Measurements from ENCODE around the gene JAKMIP1.

Gene JAKMIP1

DNA sequence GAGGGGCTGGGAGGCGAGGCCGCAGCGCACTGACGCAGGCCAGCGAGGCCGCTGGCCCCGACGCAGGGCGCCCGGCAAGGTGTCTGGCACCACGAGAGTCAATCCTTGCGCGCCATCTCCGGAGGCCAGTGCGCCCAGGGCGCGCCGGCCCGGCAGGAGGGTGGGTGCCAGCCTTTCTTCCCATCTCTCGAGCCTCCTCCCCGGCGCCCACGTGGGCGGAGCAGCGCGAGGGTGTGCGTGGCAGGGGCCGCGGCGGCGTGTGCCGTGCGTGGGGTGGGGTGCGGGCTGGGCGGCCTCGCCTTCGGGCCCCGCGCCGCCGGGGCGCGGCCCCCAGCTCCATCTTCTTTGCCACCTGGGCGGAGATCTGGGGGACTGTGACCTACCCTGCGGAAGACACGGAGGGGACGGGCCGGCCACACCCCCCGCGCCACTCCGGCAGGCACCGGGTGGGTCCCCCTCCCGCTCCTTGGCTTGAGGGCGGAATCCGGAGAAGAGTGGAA lies 877 bp downstream of the JAKMIP1 start:
- FAIRE-seq = no peak

DNA sequence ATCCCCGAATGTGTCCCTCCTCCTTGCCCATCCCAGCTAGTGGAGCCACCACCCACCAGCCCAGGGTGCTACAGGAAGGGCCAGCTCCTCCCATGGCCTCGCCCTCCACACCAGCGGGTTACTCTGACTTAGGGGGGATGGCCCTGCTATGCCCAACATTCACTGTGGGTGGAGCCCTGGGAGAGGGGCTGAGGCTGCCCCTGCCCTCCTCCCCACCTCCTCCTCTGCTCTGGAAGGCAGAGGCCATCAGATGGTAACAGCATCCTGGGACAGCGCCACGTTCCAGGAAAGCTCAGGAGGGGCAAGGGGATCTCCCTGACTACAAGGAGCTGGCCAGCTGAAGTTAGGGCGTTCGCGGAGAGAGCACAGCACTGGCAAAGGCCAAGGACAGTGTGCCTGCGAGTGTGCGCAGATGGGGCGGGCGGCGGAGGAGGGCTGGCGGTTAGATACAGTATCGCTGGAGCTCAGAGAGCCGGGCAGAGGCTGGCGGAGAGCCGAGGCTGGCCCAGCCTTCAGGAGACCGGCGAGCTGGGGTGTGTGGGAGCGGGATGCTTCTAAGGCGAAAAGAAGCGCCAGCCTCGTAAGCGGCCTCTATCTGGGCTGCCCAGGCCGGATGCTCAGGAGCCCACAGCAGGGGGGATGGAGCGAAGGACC lies 1.5 kb downstream of the JAKMIP1 start:
- no peak for FAIRE-seq

DNA sequence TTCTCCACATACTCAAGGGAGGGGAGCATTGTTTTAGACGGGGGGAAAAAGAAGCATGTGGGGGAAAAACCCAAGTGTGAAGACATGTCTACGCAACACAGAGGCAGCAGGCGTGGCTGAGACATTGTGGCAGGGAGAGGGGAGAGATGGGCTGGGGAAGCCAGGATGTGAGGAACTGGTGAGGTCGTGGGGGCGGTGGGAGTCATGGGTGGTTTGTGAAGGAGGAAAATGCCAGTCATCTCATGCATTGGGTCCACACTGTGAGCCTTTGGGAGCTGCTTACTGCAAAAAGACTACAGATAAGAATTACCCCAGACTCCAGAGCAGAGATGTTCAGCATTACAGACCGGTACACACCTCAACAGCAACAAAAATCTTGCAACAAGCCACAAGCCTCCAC lies 2.1 kb downstream of the JAKMIP1 start:
- FAIRE-seq = no peak

DNA sequence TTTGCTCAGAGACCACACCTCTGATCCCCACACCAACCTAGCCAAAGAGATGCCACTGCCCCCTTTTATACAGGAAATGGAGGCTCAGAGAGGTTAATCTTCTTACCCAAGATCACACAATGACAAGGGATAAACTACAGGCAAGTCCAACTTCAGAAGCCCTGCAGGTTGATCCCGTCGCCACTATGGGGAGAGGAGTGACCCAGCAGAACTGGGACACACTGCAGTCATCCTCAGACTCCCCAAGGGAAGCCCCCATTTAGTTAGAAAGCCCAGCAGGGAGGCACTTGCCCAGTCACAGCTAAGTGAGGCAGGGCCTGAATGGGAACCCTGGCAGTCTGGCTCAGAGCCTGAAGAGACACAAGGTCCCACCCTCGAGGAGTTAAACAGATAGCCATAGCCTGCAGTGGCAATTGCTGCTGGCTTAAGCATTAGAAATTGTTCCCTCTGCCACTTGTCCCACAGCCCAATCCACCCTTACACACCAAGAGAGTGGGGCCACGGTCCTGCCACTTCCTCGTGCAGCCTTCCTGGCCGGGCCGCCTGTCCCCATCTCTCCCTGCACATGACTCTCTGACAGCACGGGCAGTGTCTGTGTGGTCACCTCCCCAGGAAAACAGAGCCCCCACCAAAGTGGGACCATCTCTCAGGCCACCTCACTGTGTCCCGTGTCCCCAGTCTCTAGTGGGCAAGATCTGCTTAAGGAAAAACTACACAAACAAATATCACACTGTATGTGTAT lies 2.7 kb downstream of the JAKMIP1 start:
- FAIRE-seq = no peak

DNA sequence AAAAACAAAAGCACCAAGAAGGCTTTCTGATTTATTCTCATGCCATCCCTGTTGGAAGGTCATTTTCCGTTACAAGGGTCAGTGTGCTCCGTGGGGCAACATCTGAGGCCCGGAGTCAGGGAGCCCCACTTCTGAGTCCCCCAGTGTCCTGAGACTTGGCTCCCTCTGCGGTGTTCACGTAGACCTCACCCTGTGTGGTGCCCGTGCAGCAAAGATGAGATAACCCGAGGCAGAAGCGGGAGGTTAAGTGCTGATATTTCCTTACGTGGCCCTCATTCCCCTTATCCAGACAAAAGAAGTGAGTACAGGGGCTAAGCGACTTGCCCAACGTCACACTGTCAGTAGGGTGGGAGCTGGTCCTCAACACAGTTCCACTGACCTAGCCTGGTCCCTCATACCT lies 3.5 kb downstream of the JAKMIP1 start:
- no peak for FAIRE-seq

DNA sequence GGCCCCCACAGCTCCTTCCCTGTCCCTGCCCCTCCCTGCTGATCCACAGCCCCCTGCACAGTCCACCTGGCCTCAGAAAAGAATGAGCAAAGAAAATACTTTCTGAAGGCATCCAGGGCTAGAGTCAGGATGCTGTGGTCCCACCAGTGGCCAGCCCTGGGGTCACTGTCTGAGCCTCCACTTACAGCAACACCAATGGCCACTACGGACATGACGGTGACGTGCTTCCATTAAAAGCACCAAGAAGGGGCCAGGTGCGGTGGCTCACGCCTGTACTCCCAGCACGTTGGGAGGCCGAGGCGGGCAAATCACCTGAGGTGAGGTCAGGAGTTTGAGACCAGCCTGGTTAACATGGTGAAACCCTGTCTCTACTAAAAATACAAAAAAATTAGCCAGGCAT lies 4.0 kb downstream of the JAKMIP1 start:
- no peak for FAIRE-seq

DNA sequence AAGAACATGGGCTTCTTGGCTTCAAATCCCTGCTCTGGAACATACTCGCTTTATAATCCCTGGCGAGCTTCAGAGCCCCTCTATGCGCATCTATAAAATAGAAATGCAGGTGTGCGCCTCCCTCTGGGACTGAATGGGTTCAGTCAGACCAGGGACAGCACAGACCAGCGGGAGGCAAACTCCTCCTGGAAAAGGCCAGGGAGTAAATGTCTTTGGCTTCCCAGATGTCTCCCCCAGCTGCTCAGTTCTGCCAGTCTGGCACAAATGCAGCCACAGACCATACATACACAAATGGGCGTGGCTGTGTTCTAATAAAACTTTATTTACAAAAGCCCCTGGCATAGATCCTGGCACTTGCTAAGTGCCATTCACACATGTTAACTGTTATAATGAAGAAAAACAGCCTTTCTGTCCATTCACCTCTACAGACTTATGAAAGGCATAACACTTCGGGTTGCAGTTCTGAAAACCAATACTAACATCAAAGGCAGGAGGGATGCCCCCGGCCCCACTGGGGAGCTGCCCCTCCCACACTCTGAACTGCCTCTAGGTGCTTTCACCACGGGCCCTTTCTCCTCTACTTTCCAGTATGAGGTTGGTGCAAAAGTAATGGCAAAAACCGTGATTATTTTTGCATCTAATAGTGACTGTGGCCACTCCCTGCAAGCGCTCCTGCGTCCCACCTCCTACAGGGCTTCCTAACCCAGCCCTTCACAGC lies 4.6 kb downstream of the JAKMIP1 start:
- FAIRE-seq = no peak

DNA sequence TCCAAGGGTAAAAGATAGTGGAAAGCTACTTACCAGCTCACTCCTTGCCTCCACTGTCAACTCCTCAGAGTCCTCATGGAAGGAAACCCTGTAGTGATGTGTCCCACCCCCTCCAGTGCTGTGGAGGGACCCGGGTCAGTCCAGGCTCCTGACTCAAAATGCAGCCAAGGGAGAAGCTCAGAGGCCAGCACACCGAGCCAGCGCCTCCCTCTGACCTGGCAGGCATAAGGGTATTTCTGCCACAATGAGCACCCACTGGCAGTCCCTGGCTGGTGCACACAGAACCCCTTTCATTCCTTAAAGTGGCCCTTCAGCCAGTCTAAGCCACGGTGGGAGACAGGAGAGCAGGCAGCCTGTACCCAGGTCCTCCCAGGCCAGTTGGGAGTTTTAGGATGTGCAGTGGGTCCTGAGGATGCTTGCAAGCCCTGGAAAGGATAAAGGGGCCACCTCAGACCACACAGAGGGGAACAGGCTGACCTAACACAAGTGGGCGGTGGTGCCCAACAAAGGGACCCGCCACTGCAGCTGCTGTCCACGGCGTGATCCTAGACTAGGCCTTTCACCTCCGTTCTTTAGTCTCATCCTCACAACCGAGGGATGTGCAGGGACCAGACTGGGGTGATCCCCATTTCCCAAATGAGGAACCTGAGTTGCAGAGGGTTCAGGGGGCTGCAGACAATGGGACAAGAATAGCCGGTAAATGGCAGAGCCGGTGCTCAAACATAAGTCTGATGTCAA lies 5.7 kb downstream of the JAKMIP1 start:
- no peak for FAIRE-seq

DNA sequence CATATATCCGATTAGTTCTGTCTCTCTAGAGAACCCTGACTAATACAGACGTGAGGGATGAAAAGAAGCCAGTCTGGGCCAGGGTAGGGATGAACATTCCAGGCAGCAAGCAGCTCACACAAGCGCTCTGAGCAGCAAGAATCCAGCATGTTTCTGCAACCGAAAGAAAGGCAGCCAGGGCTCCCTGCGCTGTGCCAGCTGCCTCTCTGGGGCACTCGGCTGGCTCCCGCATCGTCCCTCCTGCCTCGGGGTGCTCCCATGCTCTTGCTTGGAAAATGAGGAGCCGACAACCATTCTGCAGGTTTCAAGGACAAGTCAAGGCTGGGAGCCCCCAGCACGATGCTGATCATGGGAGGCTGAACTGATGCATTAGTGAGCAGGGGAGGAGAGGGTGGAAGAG lies 7.0 kb downstream of the JAKMIP1 start:
- no peak for FAIRE-seq

DNA sequence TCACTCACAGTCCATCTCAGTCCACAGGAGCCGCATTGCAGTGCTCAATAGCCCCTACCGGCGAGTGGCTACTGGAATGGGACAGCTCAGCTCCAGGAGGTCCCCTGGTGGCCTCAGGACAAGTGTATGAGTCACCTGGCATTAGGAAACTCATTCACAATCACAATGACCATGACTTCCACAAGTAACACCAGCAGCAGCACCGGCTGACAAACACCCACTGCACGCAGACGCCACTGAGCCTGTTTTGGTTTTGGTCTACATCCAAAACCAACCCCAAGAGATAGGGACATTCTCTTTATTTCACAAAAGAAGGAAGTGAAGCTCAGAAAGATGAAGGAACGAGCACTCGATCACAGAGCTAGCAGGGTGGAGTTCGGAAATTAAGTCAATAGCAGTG lies 8.1 kb downstream of the JAKMIP1 start:
- FAIRE-seq = no peak

DNA sequence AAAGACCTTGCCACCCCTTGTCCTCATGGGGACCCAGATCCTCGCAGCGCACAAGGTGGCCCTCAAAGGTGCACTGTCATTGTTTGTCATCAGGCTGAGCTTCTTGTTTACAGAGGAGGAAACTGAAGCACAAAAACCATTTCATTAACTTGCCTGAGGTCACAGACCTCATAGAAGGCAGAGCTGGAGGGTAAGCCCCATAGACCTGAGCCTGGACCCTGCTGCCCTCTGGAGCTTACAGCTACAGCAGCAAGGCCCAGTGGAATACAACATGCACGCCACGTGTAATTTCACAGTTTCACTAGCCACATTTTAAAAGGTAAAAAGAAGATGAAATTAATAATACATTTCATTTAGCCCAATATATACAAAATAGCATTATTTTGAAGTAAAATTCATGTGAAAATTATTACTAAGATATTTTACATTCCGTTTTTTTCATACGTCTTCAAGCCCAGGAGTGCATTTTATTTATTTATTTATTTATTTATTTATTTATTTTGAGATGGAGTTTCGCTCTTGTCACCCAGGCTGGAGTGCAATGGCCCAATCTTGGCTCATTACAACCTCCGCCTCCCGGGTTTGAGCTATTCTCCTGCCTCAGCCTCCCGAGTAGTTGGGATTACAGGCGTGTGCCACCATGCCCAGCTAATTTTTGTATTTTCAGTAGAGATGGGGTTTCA lies 8.8 kb downstream of the JAKMIP1 start:
- no peak for FAIRE-seq

DNA sequence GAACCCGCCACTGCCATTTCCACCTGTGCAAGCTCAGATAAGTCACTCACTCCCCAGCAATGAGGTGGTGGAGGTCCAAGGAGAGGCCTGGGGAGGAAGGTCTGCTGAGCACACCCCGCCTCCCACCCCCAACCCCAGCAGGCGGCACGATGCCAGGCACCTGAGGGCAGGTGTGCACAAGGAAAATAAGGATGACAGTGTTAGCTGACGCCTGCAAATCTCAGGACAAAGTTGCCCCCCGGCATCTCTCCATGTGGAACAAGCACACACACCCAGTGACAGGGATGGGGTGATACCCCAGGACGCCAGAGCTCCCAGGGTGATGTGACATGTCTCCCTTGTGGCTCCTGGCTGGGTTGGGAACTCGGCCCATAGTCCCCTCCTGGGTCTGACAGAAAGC lies 9.9 kb downstream of the JAKMIP1 start:
- FAIRE-seq = no peak

DNA sequence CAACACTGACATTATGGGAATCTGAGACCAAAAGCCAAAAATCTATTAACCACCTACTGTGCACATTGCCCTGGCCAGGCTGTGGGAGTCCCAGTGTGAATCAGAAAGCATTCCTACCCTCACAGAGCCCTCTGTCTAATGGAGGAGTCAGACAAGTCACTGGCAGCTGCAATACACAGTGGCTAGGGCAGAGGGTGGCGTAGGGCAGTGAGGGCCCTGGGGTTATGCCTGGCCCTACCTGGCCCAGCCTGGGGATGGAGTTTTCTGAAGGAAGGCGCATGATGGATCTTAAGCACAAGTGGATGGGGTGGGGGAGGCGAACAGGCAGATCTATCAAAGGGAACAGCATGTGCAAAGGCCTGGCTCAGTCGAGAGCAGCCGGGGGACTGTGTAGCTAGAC lies 10.8 kb downstream of the JAKMIP1 start:
- FAIRE-seq = no peak

DNA sequence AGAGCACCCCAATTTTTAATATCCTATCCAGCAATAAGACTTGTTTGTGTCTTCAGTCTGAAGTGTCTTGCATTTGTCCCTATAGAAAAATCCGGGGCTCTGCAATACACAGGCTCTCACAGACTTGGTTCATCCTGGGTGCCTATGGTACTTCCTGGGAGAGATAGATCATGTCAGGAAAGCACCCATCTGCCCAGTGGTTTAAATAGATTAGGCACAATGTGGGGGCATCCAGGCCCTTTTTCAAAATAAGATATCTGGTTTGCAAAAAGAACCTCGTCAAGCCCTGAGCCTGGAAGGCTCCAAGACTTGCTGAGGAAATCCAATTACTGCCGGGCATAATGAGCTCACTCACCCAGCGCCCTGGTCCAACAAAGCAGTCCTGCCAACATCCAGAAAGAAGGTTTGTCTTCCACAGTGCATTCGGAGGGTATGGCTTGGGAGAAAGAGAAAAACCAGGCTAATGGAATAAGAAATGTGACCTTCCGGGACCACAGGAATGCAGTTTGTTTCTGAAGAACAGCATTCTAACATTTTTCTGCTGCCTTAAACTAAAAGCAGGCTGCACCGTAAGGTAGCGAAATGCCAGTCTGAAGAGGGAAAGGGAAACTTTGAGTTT lies 11.6 kb downstream of the JAKMIP1 start:
- FAIRE-seq = no peak

DNA sequence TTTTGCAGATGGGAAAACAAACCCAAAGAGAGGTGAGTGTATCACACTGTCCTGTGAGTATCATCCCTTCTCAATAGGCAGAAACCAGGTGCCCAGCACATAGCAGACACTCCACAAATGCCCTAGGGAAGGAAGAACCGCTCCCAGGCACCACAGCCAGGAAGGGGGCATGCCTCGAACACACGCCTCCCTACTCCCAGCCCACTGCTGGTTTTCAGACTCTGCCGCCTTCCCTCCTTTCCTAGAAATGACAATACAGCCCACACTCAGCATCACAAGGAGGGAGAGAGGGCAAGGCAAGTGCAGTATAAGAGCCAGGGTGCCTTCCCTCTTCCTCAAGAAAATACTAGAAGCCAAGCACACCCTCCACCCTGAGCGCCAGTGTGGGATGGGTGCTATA lies 16.2 kb downstream of the JAKMIP1 start:
- no peak for FAIRE-seq

DNA sequence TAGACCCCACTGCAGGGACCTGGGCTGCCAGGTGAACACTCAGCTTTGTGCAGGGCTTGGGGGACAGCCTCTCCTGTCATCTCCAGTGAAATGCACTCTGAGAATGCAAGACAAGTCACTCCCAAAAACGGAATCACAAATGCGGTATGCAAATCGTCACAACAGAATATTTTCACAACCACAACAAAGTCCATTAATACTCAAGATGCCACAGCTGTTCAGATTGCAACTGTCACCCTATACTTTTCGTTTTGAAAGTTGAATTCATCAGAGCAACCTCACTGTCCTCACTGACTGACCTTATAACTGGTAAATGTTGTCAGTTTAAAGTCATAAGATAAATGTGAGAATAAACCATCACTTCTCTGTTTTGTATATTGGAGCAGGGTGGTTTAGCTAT lies 16.6 kb downstream of the JAKMIP1 start:
- no peak for FAIRE-seq

DNA sequence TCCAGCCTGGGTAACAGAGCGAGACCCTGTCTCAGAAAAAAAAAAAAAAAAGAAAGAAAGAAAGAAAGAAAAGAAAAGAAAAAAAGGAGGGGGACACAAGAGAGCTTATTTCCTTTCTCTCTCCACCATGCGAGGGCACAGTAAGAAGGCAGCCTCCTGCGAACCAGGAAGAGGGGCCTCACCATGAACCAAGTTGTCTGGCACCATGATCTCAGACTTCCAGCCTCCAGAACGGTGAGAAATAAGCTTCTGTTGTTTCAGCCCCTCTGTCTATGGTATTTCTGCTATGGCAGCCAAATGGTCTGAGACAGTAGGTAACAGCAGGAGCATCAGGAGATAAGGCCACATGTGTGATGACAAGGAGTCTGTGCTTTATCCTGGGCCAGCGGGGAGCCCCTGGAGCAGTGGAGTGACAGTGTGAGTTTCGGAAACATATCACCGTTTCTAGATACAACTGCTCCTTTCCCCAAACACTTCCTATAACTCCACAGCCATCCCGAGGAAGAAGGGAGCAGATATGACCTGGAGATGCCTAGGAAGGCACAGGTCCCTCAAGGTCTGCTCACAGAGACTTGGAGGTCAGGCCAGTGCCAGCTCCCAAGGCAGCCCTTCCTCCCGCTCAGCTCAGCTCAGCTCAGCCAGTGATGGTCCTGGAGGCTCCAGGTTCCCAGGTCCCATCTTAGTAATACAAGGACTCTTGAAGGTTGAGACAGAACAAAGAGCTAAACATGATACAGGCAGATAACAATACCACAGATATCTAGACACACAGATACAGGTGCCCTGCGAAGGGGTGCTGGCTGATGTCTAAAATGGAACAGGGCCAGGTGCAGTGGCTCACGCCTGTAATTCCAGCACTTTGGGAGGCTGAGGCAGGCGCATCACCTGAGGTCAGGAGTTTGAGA lies 17.7 kb downstream of the JAKMIP1 start:
- no peak for FAIRE-seq

DNA sequence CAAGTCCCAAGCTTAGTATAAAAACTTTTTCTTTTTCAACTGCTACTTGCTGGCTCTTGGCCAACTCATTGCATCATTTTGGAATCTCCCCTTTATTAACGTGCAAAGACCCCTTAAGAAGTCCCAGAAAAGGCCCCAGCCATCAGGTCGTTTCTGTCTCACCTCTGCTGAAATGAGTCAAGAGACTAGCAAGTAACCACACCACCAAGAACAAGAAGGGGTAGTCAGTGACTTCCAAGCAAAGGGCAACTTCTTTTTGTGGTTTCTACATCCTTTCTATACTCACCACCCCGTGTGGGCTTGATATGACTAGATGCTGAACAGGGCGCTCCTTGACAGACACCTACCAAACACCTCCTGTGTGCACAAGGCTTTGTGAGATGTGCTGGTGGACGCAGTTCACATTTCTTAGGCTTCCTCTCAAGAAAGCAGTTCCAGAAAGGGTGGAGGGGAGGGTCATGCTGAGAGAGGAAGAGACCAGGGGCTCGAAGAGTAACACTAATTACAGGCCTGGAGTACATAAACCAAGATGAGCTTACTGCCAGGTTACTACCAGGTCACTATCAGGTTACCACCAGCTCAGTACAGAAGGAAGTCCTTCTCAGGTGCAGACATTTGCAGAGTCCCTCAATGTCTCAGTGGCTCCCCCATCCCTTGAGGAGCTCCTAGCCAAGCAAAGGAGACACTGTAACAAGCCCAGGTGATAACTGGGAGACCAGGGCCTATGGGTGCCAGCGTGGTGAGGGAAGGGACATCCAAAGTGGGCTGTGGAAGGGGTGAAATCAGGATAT lies 19.3 kb downstream of the JAKMIP1 start:
- no peak for FAIRE-seq

DNA sequence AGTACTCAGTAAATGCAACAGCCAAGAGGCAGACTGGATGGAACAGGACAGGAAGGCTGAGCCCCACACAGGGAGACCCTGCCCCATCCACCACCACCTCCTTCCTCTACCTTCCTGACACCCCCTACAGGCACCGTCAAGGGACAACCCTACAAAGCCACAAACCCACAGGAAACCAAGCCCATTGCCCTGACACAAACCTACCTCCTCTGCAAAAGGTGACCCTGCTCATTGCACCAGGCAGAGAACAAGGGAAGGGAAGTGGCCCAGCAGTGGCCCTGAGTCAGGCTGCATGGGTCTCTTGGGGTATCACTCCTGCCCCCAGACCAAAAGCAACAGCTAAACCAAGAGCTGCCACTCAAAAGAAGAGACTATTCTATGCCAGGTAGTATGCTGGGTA lies 21.0 kb downstream of the JAKMIP1 start:
- no peak for FAIRE-seq

DNA sequence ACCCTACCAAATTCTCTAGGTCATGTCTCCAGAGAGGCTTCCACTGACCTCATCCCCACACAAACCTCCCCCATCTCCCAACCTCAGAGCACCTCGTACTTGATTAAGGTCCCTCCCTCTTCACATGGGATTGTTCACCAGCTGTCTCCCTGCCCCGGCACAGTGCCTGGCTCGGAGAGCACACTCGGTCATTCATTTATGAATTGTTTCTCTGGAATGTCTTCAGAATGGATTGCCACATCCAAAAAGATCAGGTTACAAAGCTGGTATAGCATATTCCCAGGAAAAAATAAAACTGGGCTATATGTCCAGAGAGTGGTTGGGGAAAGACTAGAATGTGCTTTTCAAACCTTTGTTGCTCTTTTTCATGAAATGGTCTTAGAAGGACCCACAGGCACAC lies 21.6 kb downstream of the JAKMIP1 start:
- no peak for FAIRE-seq

All from TTC549 (cell line).